Endodermal cell (in vitro differentiated cells): ENCODE data around the gene STARD8. TPM values are rescaled to one million over a fixed set of nuclear protein-coding genes. Genes with fewer than 3 reads are reported as not detected.

ENCODE experiments used
- DNase-seq: peaks from one replicate; pipeline ENCODE4 v3.0.0-alpha.2; 2017
- H3K27ac ChIP-seq: 2 replicates; pipeline ENCODE4 v1.5.1; 2013; ENCODE audit warnings: mild to moderate bottlenecking, low read depth, low read length, moderate library complexity
- H3K27me3 ChIP-seq: 2 replicates; pipeline ENCODE4 v1.6.1; 2013; ENCODE audit warnings: mild to moderate bottlenecking, low read length, moderate library complexity; ENCODE audit not compliant: insufficient read depth, control insufficient read depth, poor library complexity, severe bottlenecking
- H3K36me3 ChIP-seq: 2 replicates; pipeline ENCODE4 v1.7.0; 2013; ENCODE audit warnings: mild to moderate bottlenecking, low read length, moderate library complexity; ENCODE audit not compliant: control insufficient read depth, insufficient read depth
- H3K4me1 ChIP-seq: one replicate; pipeline ENCODE4 v1.7.0; 2013; ENCODE audit warnings: low read length; ENCODE audit not compliant: control insufficient read depth, insufficient read depth
- H3K4me3 ChIP-seq: 2 replicates; pipeline ENCODE4 v1.5.1; 2013; ENCODE audit warnings: mild to moderate bottlenecking, low read length, moderate library complexity
- H3K9ac ChIP-seq: 2 replicates; pipeline ENCODE4 v1.6.1; 2013; ENCODE audit warnings: mild to moderate bottlenecking, low read length, moderate library complexity; ENCODE audit not compliant: poor library complexity, severe bottlenecking; ENCODE audit errors: extremely low read depth
- H3K9me3 ChIP-seq: 2 replicates; pipeline ENCODE4 v1.6.1; 2013; ENCODE audit warnings: mild to moderate bottlenecking, low read length, moderate library complexity; ENCODE audit not compliant: control insufficient read depth
- H3K27ac Mint-ChIP-seq: 2 replicates; pipeline ENCODE4 v1.8.0; 2020; ENCODE audit warnings: mixed read lengths
- H3K27me3 Mint-ChIP-seq: 2 replicates; pipeline ENCODE4 v1.8.0; 2021; ENCODE audit warnings: mild to moderate bottlenecking, mixed read lengths; ENCODE audit not compliant: insufficient read depth
- H3K36me3 Mint-ChIP-seq: 2 replicates; pipeline ENCODE4 v1.8.0; 2020; ENCODE audit warnings: low read depth, mixed read lengths
- H3K4me1 Mint-ChIP-seq: 2 replicates; pipeline ENCODE4 v1.8.0; 2020; ENCODE audit warnings: mixed read lengths
- H3K4me3 Mint-ChIP-seq: 2 replicates; pipeline ENCODE4 v1.8.0; 2020; ENCODE audit warnings: mild to moderate bottlenecking, moderate library complexity, mixed read lengths
- H3K9me3 Mint-ChIP-seq: 2 replicates; pipeline ENCODE4 v1.8.0; 2020; ENCODE audit warnings: mild to moderate bottlenecking, mixed read lengths
- WGBS, 2 experiments: methylation state at CpG; one replicate each; pipeline versions ENCODE4 v1.1.5 to v1.1.7; 2013; ENCODE audit warnings: missing lambda C conversion rate in 2 of 2, mixed read lengths in 1 of 2; ENCODE audit not compliant: insufficient coverage in 1 of 2, insufficient read length in 1 of 2; 5-methylcytosine and 5-hydroxymethylcytosine counted together
- total RNA-seq, 2 donors: library from RNA; stranded (reverse); fragmentation: NEBNext Ultra II Directional in 1 of 2; extraction: Animal tissue kit (Norgen Biotek cat#: 25700) in 1 of 2; gene quantifications; 2 replicates in 1 of 2; 3 replicates in 1 of 2; pipeline ENCODE4 v1.2.1, GENCODE V29; 2021
- TF ChIP-seq, protein P1 (sequence below): fragments of 200-600 bp; sonication (generic); conservative IDR thresholded peaks from 2 replicates; pipeline ENCODE4 v1.5.0; 2021; ENCODE audit warnings: antibody characterized with exemption, mild to moderate bottlenecking

The STARD8 gene
- total RNA-seq, 2 donors from 2014 or later, result 1.5 to 1.8 TPM

DNA sequence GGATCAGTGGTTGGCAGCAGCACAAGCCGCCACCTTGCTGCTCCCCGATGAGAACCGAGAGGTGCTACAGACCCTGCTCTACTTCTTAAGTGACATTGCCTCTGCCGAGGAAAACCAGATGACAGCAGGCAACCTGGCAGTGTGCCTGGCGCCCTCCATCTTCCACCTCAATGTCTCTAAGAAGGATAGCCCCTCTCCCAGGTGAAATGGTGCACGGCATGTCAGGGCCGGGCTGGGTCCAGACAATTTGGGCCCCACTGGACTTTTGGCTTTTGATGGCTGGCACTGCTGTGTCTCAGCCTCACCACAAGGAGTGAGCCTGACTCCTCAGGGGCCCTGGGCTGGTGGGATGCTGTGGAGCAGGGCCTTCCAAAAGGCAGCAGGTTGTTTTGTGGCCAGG is 74.1 kb downstream of the STARD8 start:
- TF ChIP-seq, protein P1, sequence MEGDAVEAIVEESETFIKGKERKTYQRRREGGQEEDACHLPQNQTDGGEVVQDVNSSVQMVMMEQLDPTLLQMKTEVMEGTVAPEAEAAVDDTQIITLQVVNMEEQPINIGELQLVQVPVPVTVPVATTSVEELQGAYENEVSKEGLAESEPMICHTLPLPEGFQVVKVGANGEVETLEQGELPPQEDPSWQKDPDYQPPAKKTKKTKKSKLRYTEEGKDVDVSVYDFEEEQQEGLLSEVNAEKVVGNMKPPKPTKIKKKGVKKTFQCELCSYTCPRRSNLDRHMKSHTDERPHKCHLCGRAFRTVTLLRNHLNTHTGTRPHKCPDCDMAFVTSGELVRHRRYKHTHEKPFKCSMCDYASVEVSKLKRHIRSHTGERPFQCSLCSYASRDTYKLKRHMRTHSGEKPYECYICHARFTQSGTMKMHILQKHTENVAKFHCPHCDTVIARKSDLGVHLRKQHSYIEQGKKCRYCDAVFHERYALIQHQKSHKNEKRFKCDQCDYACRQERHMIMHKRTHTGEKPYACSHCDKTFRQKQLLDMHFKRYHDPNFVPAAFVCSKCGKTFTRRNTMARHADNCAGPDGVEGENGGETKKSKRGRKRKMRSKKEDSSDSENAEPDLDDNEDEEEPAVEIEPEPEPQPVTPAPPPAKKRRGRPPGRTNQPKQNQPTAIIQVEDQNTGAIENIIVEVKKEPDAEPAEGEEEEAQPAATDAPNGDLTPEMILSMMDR, result no peak
- no peak for DNase-seq
- no peak overlapping the region for H3K4me3 Mint-ChIP-seq
- WGBS, 2 experiments, result 91% methylated on average over 7 of the region's 7 CpGs; no CpG with 5 or more reads in 1 of the 2 experiments
- Histone ChIP-seq H3K36me3 (no peaks in the 10 kb centered on the region), H3K9ac (no peak overlapping the region), H3K4me3 (no peak overlapping the region), H3K4me1 (no peaks in the 10 kb centered on the region), H3K27ac (no peak overlapping the region), H3K27me3 (no peaks in the 10 kb centered on the region), H3K9me3 (no peaks in the 10 kb centered on the region)
- H3K36me3 Mint-ChIP-seq, result no peaks in the 10 kb centered on the region
- no peaks in the 10 kb centered on the region for H3K27me3 Mint-ChIP-seq
- peaks cover 1% of the 10 kb centered on the region for H3K4me1 Mint-ChIP-seq
- no peak overlapping the region for H3K27ac Mint-ChIP-seq
- H3K9me3 Mint-ChIP-seq, result peaks cover 50% of the 10 kb centered on the region

DNA sequence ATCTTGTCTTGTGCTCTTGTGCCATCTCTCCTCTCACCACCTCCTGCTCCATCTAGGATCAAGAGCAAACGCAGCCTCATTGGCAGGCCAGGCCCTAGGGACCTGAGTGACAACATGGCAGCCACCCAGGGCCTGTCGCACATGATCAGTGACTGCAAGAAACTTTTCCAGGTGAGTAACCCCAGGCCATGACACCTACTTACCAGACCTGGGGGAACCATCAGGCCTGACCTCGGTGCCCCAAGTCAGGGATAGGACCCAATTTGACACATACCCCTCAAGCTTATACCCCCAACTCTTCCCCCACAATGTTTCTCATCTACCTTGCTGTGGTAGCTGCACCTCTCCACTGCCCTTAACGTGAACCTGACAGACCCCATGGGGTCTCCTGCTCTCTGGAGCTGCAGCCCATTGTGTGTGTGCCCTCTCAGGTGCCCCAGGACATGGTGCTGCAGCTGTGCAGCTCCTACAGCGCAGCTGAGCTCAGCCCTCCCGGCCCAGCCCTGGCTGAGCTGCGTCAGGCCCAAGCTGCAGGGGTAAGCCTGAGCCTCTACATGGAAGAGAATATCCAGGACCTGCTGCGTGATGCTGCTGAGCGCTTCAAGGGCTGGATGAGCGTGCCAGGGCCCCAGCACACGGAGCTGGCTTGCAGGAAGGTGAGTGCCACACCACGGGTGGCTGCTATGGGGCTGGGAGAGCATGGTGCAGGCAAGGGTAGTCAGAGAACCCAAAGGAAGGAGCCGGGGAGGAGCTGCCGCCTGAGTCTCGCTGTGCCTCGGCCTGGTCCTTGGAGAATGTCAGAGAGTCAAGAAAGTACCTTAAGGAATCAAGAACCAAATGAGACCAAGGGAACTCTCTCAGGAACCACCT is 74.8 kb downstream of the STARD8 start:
- TF ChIP-seq, protein P1, result no peak
- no peaks in the 10 kb centered on the region for H3K27me3 Mint-ChIP-seq

GRCh38 chrX:68723491-68724155 is 76.2 kb downstream of the STARD8 start:
- H3K4me1 Mint-ChIP-seq, result peaks cover 1% of the 10 kb centered on the region
- no peaks in the 10 kb centered on the region for H3K27me3 Mint-ChIP-seq
- H3K4me3 Mint-ChIP-seq, result no peak overlapping the region
- no peaks in the 10 kb centered on the region for H3K36me3 Mint-ChIP-seq
- H3K27ac Mint-ChIP-seq, result no peak overlapping the region
- Histone ChIP-seq H3K27ac (no peak overlapping the region), H3K4me3 (no peak overlapping the region), H3K36me3 (no peaks in the 10 kb centered on the region), H3K27me3 (no peaks in the 10 kb centered on the region), H3K9me3 (no peaks in the 10 kb centered on the region), H3K9ac (no peak overlapping the region), H3K4me1 (no peaks in the 10 kb centered on the region)
- no peak for DNase-seq
- TF ChIP-seq, protein P1, result no peak
- peaks cover 54% of the 10 kb centered on the region for H3K9me3 Mint-ChIP-seq
- 80 to 91% methylated on average over 1 to 23 of the region's 24 CpGs for WGBS, 2 experiments

More for the DNA sequence above, 74.8 kb downstream of the STARD8 start:
- Mint-ChIP-seq H3K27ac (no peak overlapping the region), H3K9me3 (peaks cover 47% of the 10 kb centered on the region), H3K4me1 (peaks cover 1% of the 10 kb centered on the region), H3K4me3 (no peak overlapping the region), H3K36me3 (no peaks in the 10 kb centered on the region)
- H3K27ac ChIP-seq, result no peak overlapping the region
- H3K36me3 ChIP-seq, result no peaks in the 10 kb centered on the region
- H3K4me1 ChIP-seq, result no peaks in the 10 kb centered on the region
- no peaks in the 10 kb centered on the region for H3K27me3 ChIP-seq
- H3K4me3 ChIP-seq, result no peak overlapping the region
- DNase-seq, result no peak
- no peaks in the 10 kb centered on the region for H3K9me3 ChIP-seq
- WGBS, 2 experiments, result 91 to 95% methylated on average over 4 to 16 of the region's 16 CpGs
- H3K9ac ChIP-seq, result no peak overlapping the region
